A549 (cell line): ENCODE data around the gene CAMTA1.

Experiments used
- CTCF ChIP-seq: fragments of >200 bp; sonication (Bioruptor Twin); formaldehyde crosslinking; IDR thresholded peaks from 3 replicates; pipeline ENCODE4 v1.5.1; 2016
- MAFK ChIP-seq: fragments of 450-650 bp; IDR thresholded peaks from 2 replicates; pipeline ENCODE4 v1.6.1; 2014; ENCODE audit not compliant: partially characterized antibody
- RCOR1 ChIP-seq: fragments of 150-350 bp; IDR thresholded peaks from 2 replicates; pipeline ENCODE4 v1.6.1; 2014; ENCODE audit warnings: antibody characterized with exemption, low read length, low read depth

- TF ChIP-seq RCOR1: no peak
- no peak for TF ChIP-seq MAFK
- TF ChIP-seq CTCF: no peak
Observed at GRCh38 chr1:6967431-6968111, 182.3 kb downstream of the CAMTA1 start.
